SU-DHL-6 (cell line): ENCODE results near the gene KCNIP3.

ENCODE experiments used
- EZH2phosphoT487 ChIP-seq: fragments of 200-600 bp; sonication (generic), shearing (Covaris generic); conservative IDR thresholded peaks from 2 replicates; pipeline ENCODE4 v1.6.1; 2018; ENCODE audit warnings: mild to moderate bottlenecking, antibody characterized with exemption, low read length, moderate library complexity, mixed read lengths
- TF ChIP-seq, protein P1 (sequence below): fragments of 200-600 bp; sonication (generic); IDR thresholded peaks from one replicate; pipeline ENCODE4 v1.5.1; 2017; ENCODE audit warnings: antibody characterized with exemption, mild to moderate bottlenecking, low read length, moderate library complexity; ENCODE audit not compliant: insufficient read depth, poor library complexity, severe bottlenecking

DNA sequence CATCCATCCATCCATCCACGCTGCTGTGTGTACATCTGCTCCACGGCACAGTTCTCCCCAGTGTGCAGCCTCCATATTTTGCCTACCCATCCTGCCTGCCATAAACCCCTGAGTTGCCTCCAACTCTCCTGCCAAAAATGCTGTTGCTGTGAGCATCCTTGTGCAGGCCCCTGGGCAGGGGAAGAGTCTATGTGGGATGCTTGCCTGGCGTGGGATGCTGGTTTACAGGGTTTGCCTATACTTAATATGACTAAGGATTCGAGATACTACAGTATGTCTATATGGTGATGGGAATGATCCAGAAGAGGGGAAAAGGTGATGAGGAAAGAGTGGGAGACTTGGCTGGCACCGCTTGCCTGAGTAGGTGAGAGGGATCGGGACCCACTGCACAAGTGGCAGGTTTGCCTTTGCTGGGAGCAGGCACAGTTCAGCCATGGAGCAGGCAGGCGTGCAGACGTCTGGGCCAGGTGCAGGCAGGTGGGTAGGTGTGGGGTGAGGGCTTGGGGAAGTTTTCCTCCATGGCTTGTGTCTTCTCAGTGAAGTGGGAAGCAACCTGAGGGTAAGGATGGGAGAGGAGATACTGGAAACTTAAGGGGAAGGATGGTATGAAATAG lies 75.2 kb downstream of the KCNIP3 start:
- TF ChIP-seq, protein P1, sequence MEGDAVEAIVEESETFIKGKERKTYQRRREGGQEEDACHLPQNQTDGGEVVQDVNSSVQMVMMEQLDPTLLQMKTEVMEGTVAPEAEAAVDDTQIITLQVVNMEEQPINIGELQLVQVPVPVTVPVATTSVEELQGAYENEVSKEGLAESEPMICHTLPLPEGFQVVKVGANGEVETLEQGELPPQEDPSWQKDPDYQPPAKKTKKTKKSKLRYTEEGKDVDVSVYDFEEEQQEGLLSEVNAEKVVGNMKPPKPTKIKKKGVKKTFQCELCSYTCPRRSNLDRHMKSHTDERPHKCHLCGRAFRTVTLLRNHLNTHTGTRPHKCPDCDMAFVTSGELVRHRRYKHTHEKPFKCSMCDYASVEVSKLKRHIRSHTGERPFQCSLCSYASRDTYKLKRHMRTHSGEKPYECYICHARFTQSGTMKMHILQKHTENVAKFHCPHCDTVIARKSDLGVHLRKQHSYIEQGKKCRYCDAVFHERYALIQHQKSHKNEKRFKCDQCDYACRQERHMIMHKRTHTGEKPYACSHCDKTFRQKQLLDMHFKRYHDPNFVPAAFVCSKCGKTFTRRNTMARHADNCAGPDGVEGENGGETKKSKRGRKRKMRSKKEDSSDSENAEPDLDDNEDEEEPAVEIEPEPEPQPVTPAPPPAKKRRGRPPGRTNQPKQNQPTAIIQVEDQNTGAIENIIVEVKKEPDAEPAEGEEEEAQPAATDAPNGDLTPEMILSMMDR: no peak
- TF ChIP-seq EZH2phosphoT487: no peak
